CD14-positive monocyte (primary cell): ENCODE measurements around the gene SPG21. TPM values are rescaled to one million over a fixed set of nuclear protein-coding genes. Genes with fewer than 3 reads are reported as not detected.

Experiments
- DNase-seq, 3 donors: peaks; one replicate each; pipeline ENCODE4 v3.0.0-alpha.2; 2011 to 2022
- H2AFZ ChIP-seq: 2 replicates; pipeline ENCODE4 v1.6.0; 2012; ENCODE audit warnings: mild to moderate bottlenecking, low read depth, low read length, inconsistent platforms; ENCODE audit not compliant: insufficient read depth, poor library complexity, severe bottlenecking
- H3K27ac ChIP-seq, 2 donors: 1 replicate in 1 of 2; 2 replicates in 1 of 2; pipeline ENCODE4 v1.5.1; 2012 to 2013; ENCODE audit warnings: low read length in 2 of 2, control low read depth in 1 of 2, inconsistent platforms in 1 of 2, low read depth in 1 of 2, mild to moderate bottlenecking in 1 of 2
- H3K27me3 ChIP-seq, 2 donors: one replicate each; pipeline versions ENCODE4 v1.6.0 to v1.6.1; 2011 to 2013; ENCODE audit warnings: low read length in 2 of 2; ENCODE audit not compliant: control insufficient read depth in 2 of 2, insufficient read depth in 2 of 2
- H3K36me3 ChIP-seq, 2 donors: replicated peaks in 1 of 2; 1 replicate in 1 of 2; 2 replicates in 1 of 2; pipeline versions ENCODE4 v1.5.1 to v1.6.1; 2012 to 2013; ENCODE audit warnings: low read length in 2 of 2, control low read depth in 1 of 2, inconsistent platforms in 1 of 2, mild to moderate bottlenecking in 1 of 2; ENCODE audit not compliant: insufficient read depth in 2 of 2, control insufficient read depth in 1 of 2
- H3K4me1 ChIP-seq, 2 donors: 1 replicate in 1 of 2; 2 replicates in 1 of 2; pipeline versions ENCODE4 v1.5.1 to v1.6.1; 2012 to 2013; ENCODE audit warnings: low read length in 2 of 2, control low read depth in 1 of 2, inconsistent platforms in 1 of 2, mild to moderate bottlenecking in 1 of 2, moderate library complexity in 1 of 2; ENCODE audit not compliant: insufficient read depth in 2 of 2, control insufficient read depth in 1 of 2
- H3K4me2 ChIP-seq: replicated peaks from 2 replicates; pipeline ENCODE3; 2012; ENCODE audit warnings: low read length, moderate library complexity, mild to moderate bottlenecking; ENCODE audit not compliant: poor library complexity, severe bottlenecking; ENCODE audit errors: extremely low read depth
- H3K4me3 ChIP-seq, 3 experiments: fragments of 200-600 bp in 1 of 3; sonication (generic) in 1 of 3; replicated peaks in 1 of 3; 1 replicate in 2 of 3; 2 replicates in 1 of 3; pipeline ENCODE4 v1.5.1; 2011 to 2013; ENCODE audit warnings: low read length in 3 of 3, mild to moderate bottlenecking in 3 of 3, control low read depth in 2 of 3, low read depth in 2 of 3, inconsistent platforms in 1 of 3, moderate library complexity in 1 of 3
- H3K79me2 ChIP-seq: 2 replicates; pipeline ENCODE4 v1.6.0; 2012; ENCODE audit warnings: mild to moderate bottlenecking, control low read depth, inconsistent platforms, low read length, moderate library complexity; ENCODE audit not compliant: insufficient read depth
- H3K9ac ChIP-seq: 2 replicates; pipeline ENCODE4 v1.6.0; 2017; ENCODE audit warnings: low read length, mild to moderate bottlenecking; ENCODE audit not compliant: insufficient read depth, poor library complexity, severe bottlenecking
- H3K9me3 ChIP-seq, 2 donors: replicated peaks in 1 of 2; 1 replicate in 1 of 2; 2 replicates in 1 of 2; pipeline versions ENCODE4 v1.5.1 to v1.6.1; 2012 to 2013; ENCODE audit warnings: low read length in 2 of 2, control low read depth in 1 of 2; ENCODE audit not compliant: control insufficient read depth in 1 of 2, insufficient read depth in 1 of 2
- H4K20me1 ChIP-seq: 2 replicates; pipeline ENCODE4 v1.6.0; 2012; ENCODE audit warnings: mild to moderate bottlenecking, low read length, control low read depth, moderate library complexity; ENCODE audit not compliant: insufficient read depth
- H3K27ac Mint-ChIP-seq, 7 donors: one replicate each; pipeline ENCODE4 v1.8.0; 2020; ENCODE audit warnings: mild to moderate bottlenecking in 7 of 7, mixed read lengths in 7 of 7, moderate library complexity in 6 of 7, inconsistent platforms in 2 of 7
- H3K27me3 Mint-ChIP-seq, 3 donors: one replicate each; pipeline ENCODE4 v1.8.0; 2021 to 2022; ENCODE audit warnings: low read depth in 3 of 3, mild to moderate bottlenecking in 3 of 3, mixed read lengths in 3 of 3, moderate library complexity in 3 of 3, inconsistent platforms in 1 of 3
- H3K36me3 Mint-ChIP-seq, 2 donors: one replicate each; pipeline ENCODE4 v1.8.0; 2020; ENCODE audit warnings: mixed read lengths in 2 of 2, inconsistent platforms in 1 of 2, mild to moderate bottlenecking in 1 of 2
- H3K4me1 Mint-ChIP-seq: one replicate; pipeline ENCODE4 v1.8.0; 2020; ENCODE audit warnings: mild to moderate bottlenecking, mixed read lengths
- H3K4me3 Mint-ChIP-seq, 2 donors: one replicate each; pipeline ENCODE4 v1.8.0; 2020; ENCODE audit warnings: mild to moderate bottlenecking in 2 of 2, mixed read lengths in 2 of 2, moderate library complexity in 1 of 2
- H3K9me3 Mint-ChIP-seq, 7 donors: one replicate each; pipeline ENCODE4 v1.8.0; 2020 to 2022; ENCODE audit warnings: mixed read lengths in 7 of 7, mild to moderate bottlenecking in 6 of 7, moderate library complexity in 6 of 7, inconsistent platforms in 2 of 7
- CTCF ChIP-seq: fragments of 200-600 bp; IDR thresholded peaks from one replicate; pipeline ENCODE4 v1.8.0; 2022; ENCODE audit warnings: antibody characterized with exemption, mild to moderate bottlenecking
- WGBS: methylation state at CpG from one replicate; pipeline ENCODE4 v1.1.5; 2013; ENCODE audit warnings: missing lambda C conversion rate; ENCODE audit not compliant: insufficient coverage; 5-methylcytosine and 5-hydroxymethylcytosine counted together
- intact Hi-C, 2 donors: fragments of 100-400 bp; cut with micrococcal nuclease; formaldehyde crosslinking; loops; one replicate each; pipeline versions ENCODE4 v1.15.0 to v1.15.1; 2023
- polyA plus RNA-seq, 3 donors: library from polyadenylated mRNA; depleted of rRNA in 1 of 3; unstranded in 2 of 3; stranded (reverse) in 1 of 3; fragments of 300-500 nt in 2 of 3; fragments of >200 nt in 1 of 3; fragmentation: Illumina TruSeq in 2 of 3; gene quantifications; 1 replicate in 2 of 3; 2 replicates in 1 of 3; pipeline ENCODE4 v1.2.3, GENCODE V29; 2012 to 2021

The SPG21 gene
- polyA plus RNA-seq, 3 donors = 102 to 375 (median 358) TPM

GRCh38 chr15:65027593-65027992, 37.9 kb upstream of the SPG21 start:
- H3K79me2 ChIP-seq = peaks cover 7% of the 10 kb centered on the region
- H3K4me1 ChIP-seq = peaks cover 17 to 21% of the 10 kb centered on the region in 2 donors
- H3K4me3 ChIP-seq = peak overlapping the region in 1 of 3 experiments; percentile 87
- Mint-ChIP-seq H3K27ac (no peak overlapping the region), H3K4me1 (peaks cover 15% of the 10 kb centered on the region), H3K27me3 (peaks cover 6 to 11% (median 8%) of the 10 kb centered on the region in 3 donors), H3K9me3 (no peaks in the 10 kb centered on the region), H3K4me3 (peak overlapping the region in 1 of 2 donors; percentile 84), H3K36me3 (peaks cover 31 to 36% of the 10 kb centered on the region in 2 donors)
- H4K20me1 ChIP-seq = peaks cover 8% of the 10 kb centered on the region
- no peak overlapping the region for H2AFZ ChIP-seq
- peak in 1 of 3 donors; percentile 27 for DNase-seq
- H3K27ac ChIP-seq = no peak overlapping the region
- peaks cover 25 to 44% of the 10 kb centered on the region in 2 donors for H3K36me3 ChIP-seq
- no CpG with 5 or more reads among the region's 1 CpG for WGBS
- no peak overlapping the region for H3K9ac ChIP-seq
- no peaks in the 10 kb centered on the region for H3K9me3 ChIP-seq
- no peak for TF ChIP-seq CTCF
- intact Hi-C loops = no loop called here
- H3K27me3 ChIP-seq = peaks cover 0 to 9% of the 10 kb centered on the region in 2 donors
- peak overlapping the region; percentile 92 for H3K4me2 ChIP-seq

- intact Hi-C loops = no loop called here
- Histone ChIP-seq H3K4me1 (peaks cover 17 to 21% of the 10 kb centered on the region in 2 donors), H4K20me1 (peaks cover 8% of the 10 kb centered on the region), H3K27ac (no peak overlapping the region), H3K4me3 (no peak overlapping the region), H3K36me3 (peaks cover 25 to 52% of the 10 kb centered on the region in 2 donors), H3K27me3 (peaks cover 0 to 6% of the 10 kb centered on the region in 2 donors), H3K4me2 (no peak overlapping the region), H3K9ac (no peak overlapping the region), H2AFZ (no peak overlapping the region), H3K79me2 (peaks cover 7% of the 10 kb centered on the region), H3K9me3 (no peaks in the 10 kb centered on the region)
- Mint-ChIP-seq H3K36me3 (peaks cover 31 to 42% of the 10 kb centered on the region in 2 donors), H3K4me3 (no peak overlapping the region), H3K4me1 (peaks cover 15% of the 10 kb centered on the region), H3K27me3 (peaks cover 5 to 8% (median 5%) of the 10 kb centered on the region in 3 donors), H3K9me3 (no peaks in the 10 kb centered on the region), H3K27ac (no peak overlapping the region)
- no CpG with 5 or more reads among the region's 6 CpGs for WGBS
- no peak for DNase-seq
- no peak for TF ChIP-seq CTCF
Observed at GRCh38 chr15:65026756-65027155, 37.0 kb upstream of the SPG21 start.
